ENCODE data around the gene GPR180.

DNA sequence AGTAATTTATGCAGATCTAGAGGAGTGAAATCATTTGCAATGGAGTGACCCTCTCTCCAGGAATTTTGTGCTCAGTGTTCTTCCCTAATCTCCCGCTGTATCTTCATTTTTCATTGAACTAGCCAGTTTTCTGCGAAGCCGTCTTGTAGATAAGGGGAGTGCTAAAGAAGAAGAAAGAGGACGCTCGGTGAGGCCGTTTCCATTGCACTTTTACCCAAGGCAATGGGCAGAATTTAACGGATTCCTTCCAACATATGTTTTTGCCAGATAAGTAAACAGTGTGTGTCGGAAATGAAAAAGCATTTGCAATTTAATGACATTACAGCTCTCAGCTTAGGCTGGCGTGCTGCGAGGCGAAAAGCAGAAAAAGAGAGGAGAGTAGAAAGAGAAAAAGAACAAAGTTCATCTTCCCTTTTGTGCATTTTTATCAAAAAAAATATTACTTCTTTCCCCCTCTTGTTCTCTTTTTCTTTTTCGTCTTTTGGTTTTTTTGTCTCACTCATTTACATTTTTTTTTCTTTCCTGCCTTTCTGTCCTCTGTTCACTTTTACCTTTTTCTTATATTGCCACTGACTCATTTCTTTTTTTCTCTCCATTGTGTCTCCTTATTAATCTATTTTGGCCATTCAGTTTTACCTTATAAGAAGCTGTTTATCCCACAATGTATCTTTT lies 60.8 kb downstream of the GPR180 start:
- TF ChIP-seq YY1 (IDR thresholded peaks at IDR 0.05; ENCODE audit: insufficient read depth, insufficient read length) = no peak
- no peak for TF ChIP-seq ZNF274 (IDR thresholded peaks at IDR 0.05; ENCODE audit: low read depth, low read length)
- no peak for TF ChIP-seq SUZ12 (IDR thresholded peaks at IDR 0.05; ENCODE audit: extremely low read depth, insufficient read depth, insufficient read length)

All from NT2/D1 (cell line).